Lower lobe of right lung (tissue), 2 donors: ENCODE measurements around the gene LAMA4. TPM values are rescaled to one million over a fixed set of nuclear protein-coding genes. Genes with fewer than 3 reads are reported as not detected.
A peak's percentile ranks its signal among the peaks of the same experiment; 100 is the strongest.

Source experiments
- ATAC-seq, 2 donors: fragments of 200-7000 bp; cut with Tn5 transposase; one replicate each; pipeline ENCODE4 v1.9.1; 2020 to 2022; ENCODE audit warnings: mild to moderate bottlenecking in 2 of 2, moderate library complexity in 2 of 2
- DNase-seq: peaks from one replicate; pipeline ENCODE4 v3.0.0-alpha.2; 2020
- H3K27ac ChIP-seq: fragments of 200-600 bp; one replicate; pipeline ENCODE4 v1.8.0; 2022
- H3K27me3 ChIP-seq: fragments of 200-600 bp; one replicate; pipeline ENCODE4 v1.8.0; 2022; ENCODE audit warnings: low read depth
- H3K36me3 ChIP-seq: fragments of 200-600 bp; one replicate; pipeline ENCODE4 v1.8.0; 2022; ENCODE audit warnings: mild to moderate bottlenecking
- H3K4me1 ChIP-seq: fragments of 200-600 bp; one replicate; pipeline ENCODE4 v1.8.0; 2022
- H3K4me3 ChIP-seq: fragments of 200-600 bp; one replicate; pipeline ENCODE4 v1.8.0; 2022; ENCODE audit warnings: mild to moderate bottlenecking
- H3K9me3 ChIP-seq: fragments of 200-600 bp; one replicate; pipeline ENCODE4 v1.8.0; 2022
- intact Hi-C: fragments of 100-400 bp; cut with DNase I; formaldehyde crosslinking; loops from one replicate; pipeline ENCODE4 v1.11.0; 2022
- total RNA-seq: library from RNA; stranded (reverse); fragmentation: NEBNext Ultra II Directional; extraction: Animal tissue kit (Norgen Biotek cat#: 25700); gene quantifications from one replicate; pipeline ENCODE4 v1.2.1, GENCODE V29; 2021
- TF ChIP-seq, protein P1 (sequence below): fragments of 200-600 bp; IDR thresholded peaks from one replicate; pipeline ENCODE4 v1.8.0; 2022; ENCODE audit warnings: antibody characterized with exemption, mild to moderate bottlenecking
- donor health status: DM: no; HTN: yes; CAD: no; lungs with severe emphysema.

Gene LAMA4
- total RNA-seq, 1 donor from 2014 or later, result 91.2 TPM

DNA sequence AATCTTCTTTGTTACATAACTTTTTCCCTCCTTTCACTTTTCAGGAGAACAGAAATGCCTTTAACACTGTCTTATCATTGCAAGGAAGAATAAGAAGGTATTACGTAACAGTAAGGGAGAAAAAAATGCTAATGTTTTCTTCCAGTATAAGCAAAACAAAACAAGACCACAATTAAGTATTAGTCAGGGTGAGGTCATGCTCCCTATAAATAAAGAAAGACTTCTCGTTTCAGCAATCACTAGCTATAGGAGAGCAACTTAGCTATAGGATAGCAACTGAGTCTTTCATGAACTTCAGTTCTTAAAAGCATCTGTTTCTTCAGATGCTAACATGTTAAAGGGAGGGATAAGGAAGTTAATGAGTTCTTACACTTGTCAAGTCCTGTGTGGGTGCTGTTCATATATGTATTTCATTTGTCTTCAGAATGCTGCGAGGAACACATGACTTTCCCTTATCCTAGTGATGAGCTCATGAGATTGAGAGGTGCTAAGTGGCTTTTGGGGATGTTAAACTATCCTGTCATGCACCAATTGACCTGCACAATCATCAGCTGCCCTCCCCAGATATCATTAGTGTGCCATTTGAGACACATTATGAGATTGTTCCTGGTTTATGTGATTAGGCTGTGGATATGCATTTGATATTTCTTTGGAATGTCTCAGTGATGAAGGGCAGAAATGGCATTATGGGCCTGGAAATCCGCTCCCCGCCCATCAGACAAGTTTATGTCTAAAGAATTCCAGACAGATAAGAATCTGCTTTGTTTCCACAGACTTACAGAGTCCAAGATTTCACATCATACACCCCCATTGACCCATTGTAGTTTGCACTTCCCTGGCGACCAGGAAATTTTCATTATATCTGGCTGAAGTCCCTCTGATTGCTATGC lies 37.5 kb downstream of the LAMA4 start:
- intact Hi-C loops, result no loop called here
- ATAC-seq, result no peak

DNA sequence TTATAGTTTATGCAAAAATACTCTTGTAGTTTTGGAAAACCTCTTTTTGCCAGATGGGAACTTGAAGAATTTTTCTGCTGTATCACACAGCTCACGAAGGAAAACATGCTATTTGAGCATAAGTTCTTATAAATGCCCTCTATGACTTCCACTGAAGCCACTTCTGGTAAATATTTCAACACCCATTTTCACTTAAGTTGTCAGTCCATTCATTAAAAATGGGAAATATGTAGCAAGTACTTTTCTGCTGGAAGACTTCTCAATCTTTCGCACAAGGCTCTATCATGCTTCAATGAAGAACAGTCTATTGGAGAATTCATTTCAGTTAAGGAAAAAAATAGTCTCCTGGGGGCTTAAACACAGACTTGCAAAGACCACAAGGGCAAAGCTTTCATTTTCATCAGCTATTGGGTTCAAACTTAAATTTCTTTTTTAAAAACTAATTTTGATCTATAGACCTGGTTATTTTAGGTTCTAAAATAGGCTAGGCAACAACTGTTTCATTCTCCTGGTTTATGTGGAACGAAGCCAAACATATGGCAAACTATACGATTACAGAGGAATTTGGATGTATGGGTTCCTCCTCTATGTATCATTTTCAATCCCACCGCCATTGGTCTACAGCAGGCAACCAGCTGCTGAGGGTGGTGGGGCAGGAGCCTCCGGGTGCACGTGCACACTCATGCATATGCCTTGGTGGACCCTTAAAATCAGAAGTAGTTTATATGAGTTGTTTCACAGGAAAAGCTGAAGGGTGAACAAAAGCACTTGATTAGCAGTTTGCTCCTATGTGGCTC lies 38.7 kb downstream of the LAMA4 start:
- TF ChIP-seq, protein P1, sequence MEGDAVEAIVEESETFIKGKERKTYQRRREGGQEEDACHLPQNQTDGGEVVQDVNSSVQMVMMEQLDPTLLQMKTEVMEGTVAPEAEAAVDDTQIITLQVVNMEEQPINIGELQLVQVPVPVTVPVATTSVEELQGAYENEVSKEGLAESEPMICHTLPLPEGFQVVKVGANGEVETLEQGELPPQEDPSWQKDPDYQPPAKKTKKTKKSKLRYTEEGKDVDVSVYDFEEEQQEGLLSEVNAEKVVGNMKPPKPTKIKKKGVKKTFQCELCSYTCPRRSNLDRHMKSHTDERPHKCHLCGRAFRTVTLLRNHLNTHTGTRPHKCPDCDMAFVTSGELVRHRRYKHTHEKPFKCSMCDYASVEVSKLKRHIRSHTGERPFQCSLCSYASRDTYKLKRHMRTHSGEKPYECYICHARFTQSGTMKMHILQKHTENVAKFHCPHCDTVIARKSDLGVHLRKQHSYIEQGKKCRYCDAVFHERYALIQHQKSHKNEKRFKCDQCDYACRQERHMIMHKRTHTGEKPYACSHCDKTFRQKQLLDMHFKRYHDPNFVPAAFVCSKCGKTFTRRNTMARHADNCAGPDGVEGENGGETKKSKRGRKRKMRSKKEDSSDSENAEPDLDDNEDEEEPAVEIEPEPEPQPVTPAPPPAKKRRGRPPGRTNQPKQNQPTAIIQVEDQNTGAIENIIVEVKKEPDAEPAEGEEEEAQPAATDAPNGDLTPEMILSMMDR, result no peak
- H3K9me3 ChIP-seq, result no peaks in the 10 kb centered on the region
- intact Hi-C loops, result no loop called here
- peaks cover 57% of the 10 kb centered on the region for H3K4me1 ChIP-seq
- H3K27me3 ChIP-seq, result no peaks in the 10 kb centered on the region
- ATAC-seq, result no peak
- no peak overlapping the region for H3K4me3 ChIP-seq
- H3K27ac ChIP-seq, result peak overlapping the region; percentile 4
- H3K36me3 ChIP-seq, result no peaks in the 10 kb centered on the region
- no peak for DNase-seq

More for the DNA sequence above, 37.5 kb downstream of the LAMA4 start:
- H3K4me1 ChIP-seq, result peaks cover 59% of the 10 kb centered on the region
- no peak overlapping the region for H3K4me3 ChIP-seq
- TF ChIP-seq, protein P1, result no peak
- H3K27me3 ChIP-seq, result no peaks in the 10 kb centered on the region
- no peaks in the 10 kb centered on the region for H3K36me3 ChIP-seq
- peak overlapping the region; percentile 63 for H3K27ac ChIP-seq
- no peak for DNase-seq
- H3K9me3 ChIP-seq, result no peaks in the 10 kb centered on the region

DNA sequence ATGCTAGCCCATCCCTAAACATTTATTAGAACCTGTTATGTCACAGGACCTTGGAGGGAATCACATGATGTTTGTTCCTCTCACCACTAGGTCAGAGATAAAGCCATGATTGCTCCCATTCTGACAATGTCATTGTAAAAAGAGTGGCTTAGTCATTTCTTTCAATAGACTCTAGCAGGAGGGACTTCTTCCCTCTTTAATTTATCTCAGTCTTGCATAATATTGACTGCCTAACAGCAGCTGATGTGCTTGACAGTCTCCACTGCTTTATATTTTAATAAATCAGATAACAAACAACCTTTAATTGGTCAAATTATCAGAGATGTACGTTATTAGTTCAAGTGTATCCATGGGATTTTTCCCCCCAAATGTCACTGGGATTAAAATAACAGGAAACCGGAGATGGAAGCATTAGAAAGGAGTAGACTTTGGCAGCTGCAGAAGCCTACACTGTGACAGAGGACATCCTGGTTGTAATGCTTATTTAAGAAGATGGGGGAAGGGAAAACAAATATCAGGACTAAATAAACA lies 39.6 kb downstream of the LAMA4 start:
- H3K27me3 ChIP-seq, result no peaks in the 10 kb centered on the region
- H3K9me3 ChIP-seq, result no peaks in the 10 kb centered on the region
- peaks cover 51% of the 10 kb centered on the region for H3K4me1 ChIP-seq
- no peaks in the 10 kb centered on the region for H3K36me3 ChIP-seq
- intact Hi-C loops, result no loop called here
- H3K27ac ChIP-seq, result peak overlapping the region; percentile 34
- TF ChIP-seq, protein P1, result no peak
- DNase-seq (no peak), ATAC-seq (peak; percentile 46 to 63)
- no peak overlapping the region for H3K4me3 ChIP-seq

DNA sequence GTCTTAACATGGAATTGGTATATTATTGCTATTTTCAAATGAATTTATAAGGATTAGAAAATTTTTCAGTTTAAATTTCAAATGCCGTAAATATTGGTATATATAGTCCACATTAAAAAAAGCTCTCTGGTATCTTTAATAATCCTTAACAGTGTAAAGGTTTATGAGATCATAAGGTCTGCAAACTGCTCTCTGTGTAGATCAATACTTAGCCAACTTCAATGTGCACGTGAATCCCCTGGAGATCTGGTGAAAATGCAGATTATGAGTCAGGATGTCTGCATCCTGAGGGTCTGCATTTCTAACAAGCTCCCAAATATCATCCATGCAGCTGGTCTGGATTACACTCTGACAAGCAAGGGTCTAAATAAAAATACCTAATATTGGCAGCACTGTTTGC lies 43.5 kb downstream of the LAMA4 start:
- Histone ChIP-seq H3K4me1 (peaks cover 23% of the 10 kb centered on the region), H3K4me3 (no peak overlapping the region), H3K9me3 (no peaks in the 10 kb centered on the region), H3K27ac (no peak overlapping the region), H3K27me3 (no peaks in the 10 kb centered on the region), H3K36me3 (peaks cover 6% of the 10 kb centered on the region)
- TF ChIP-seq, protein P1, result no peak
- no peak for ATAC-seq
- no peak for DNase-seq
- intact Hi-C loops, result no loop called here

DNA sequence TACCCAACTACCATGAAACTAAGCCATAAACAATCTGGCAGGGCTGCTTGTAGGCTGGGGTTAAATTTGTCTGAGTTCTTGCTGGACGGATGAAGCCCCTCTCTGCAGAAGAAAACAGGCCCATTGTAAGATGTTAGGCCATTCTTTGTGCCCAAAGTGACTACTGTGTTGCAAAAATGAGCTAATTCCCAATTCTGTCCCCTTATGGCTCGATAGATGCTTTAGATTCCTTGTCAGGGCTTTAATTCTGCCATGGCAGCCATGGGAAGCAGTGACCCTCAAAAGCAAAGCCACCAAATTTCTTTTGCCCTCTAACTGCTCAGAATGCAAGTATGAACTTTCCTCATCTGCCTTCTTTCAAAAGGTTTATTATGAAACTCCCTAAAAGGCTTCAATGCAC lies 45.2 kb downstream of the LAMA4 start:
- Histone ChIP-seq H3K4me1 (peaks cover 11% of the 10 kb centered on the region), H3K4me3 (no peak overlapping the region), H3K9me3 (no peaks in the 10 kb centered on the region), H3K36me3 (peaks cover 6% of the 10 kb centered on the region), H3K27ac (no peak overlapping the region), H3K27me3 (no peaks in the 10 kb centered on the region)
- ATAC-seq, result no peak
- DNase-seq, result no peak
- intact Hi-C loops, result no loop called here
- TF ChIP-seq, protein P1, result no peak
